HL-60 (cell line): ENCODE results near the gene NUDT16.

Experiments
- GABPA ChIP-seq: IDR thresholded peaks from 2 replicates; pipeline ENCODE4 v1.6.1; 2012; ENCODE audit warnings: low read depth
- POLR2AphosphoS5 ChIP-seq: IDR thresholded peaks from 2 replicates; pipeline ENCODE4 v1.6.1; 2012; ENCODE audit warnings: low read depth
- TF ChIP-seq, protein P1 (sequence below): IDR thresholded peaks from 2 replicates; pipeline ENCODE4 v1.6.1; 2012; ENCODE audit warnings: low read depth; ENCODE audit not compliant: insufficient replicate concordance
- TF ChIP-seq, protein P2 (sequence below): IDR thresholded peaks from one replicate; pipeline ENCODE4 v1.5.1; 2011; ENCODE audit warnings: low read length, control low read depth, inconsistent platforms; ENCODE audit not compliant: insufficient read depth

DNA sequence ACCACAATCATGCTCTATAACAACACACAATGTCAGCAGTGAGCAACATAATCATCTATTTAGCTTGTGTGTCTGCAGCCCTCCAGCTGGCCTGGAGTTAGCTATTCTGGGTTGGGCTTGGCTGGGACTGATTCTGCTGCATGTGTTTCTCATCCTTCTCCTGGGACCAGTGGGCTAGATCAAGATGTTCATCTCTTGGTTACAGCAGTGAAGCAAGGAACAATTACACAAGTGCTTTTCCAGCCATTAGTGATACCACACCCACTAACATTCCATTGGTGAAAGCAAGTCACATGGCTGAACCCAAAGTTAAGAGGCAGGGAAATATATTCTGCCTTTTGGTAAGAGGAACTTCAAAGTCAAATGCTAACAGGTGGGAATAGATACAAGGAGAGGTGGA, 14.6 kb downstream of the NUDT16 start:
- TF ChIP-seq, protein P1, sequence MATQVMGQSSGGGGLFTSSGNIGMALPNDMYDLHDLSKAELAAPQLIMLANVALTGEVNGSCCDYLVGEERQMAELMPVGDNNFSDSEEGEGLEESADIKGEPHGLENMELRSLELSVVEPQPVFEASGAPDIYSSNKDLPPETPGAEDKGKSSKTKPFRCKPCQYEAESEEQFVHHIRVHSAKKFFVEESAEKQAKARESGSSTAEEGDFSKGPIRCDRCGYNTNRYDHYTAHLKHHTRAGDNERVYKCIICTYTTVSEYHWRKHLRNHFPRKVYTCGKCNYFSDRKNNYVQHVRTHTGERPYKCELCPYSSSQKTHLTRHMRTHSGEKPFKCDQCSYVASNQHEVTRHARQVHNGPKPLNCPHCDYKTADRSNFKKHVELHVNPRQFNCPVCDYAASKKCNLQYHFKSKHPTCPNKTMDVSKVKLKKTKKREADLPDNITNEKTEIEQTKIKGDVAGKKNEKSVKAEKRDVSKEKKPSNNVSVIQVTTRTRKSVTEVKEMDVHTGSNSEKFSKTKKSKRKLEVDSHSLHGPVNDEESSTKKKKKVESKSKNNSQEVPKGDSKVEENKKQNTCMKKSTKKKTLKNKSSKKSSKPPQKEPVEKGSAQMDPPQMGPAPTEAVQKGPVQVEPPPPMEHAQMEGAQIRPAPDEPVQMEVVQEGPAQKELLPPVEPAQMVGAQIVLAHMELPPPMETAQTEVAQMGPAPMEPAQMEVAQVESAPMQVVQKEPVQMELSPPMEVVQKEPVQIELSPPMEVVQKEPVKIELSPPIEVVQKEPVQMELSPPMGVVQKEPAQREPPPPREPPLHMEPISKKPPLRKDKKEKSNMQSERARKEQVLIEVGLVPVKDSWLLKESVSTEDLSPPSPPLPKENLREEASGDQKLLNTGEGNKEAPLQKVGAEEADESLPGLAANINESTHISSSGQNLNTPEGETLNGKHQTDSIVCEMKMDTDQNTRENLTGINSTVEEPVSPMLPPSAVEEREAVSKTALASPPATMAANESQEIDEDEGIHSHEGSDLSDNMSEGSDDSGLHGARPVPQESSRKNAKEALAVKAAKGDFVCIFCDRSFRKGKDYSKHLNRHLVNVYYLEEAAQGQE: no peak
- TF ChIP-seq GABPA: no peak
- TF ChIP-seq, protein P2, sequence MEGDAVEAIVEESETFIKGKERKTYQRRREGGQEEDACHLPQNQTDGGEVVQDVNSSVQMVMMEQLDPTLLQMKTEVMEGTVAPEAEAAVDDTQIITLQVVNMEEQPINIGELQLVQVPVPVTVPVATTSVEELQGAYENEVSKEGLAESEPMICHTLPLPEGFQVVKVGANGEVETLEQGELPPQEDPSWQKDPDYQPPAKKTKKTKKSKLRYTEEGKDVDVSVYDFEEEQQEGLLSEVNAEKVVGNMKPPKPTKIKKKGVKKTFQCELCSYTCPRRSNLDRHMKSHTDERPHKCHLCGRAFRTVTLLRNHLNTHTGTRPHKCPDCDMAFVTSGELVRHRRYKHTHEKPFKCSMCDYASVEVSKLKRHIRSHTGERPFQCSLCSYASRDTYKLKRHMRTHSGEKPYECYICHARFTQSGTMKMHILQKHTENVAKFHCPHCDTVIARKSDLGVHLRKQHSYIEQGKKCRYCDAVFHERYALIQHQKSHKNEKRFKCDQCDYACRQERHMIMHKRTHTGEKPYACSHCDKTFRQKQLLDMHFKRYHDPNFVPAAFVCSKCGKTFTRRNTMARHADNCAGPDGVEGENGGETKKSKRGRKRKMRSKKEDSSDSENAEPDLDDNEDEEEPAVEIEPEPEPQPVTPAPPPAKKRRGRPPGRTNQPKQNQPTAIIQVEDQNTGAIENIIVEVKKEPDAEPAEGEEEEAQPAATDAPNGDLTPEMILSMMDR: no peak
- no peak for TF ChIP-seq POLR2AphosphoS5
